OCI-LY1 (cell line): ENCODE measurements around the gene OR10D3.

ENCODE experiments used
- EZH2 ChIP-seq: fragments of 200-600 bp; sonication (generic), shearing (Covaris generic); IDR thresholded peaks from 2 replicates; pipeline ENCODE4 v1.8.0; 2017; ENCODE audit warnings: borderline replicate concordance, mixed run types, mild to moderate bottlenecking, antibody characterized with exemption, low read length, moderate library complexity, mixed read lengths
- TF ChIP-seq, protein P1 (sequence below): fragments of 200-600 bp; sonication (generic), shearing (Covaris generic); IDR thresholded peaks from 2 replicates; pipeline ENCODE4 v1.5.1; 2017; ENCODE audit warnings: mild to moderate bottlenecking, antibody characterized with exemption, low read length, moderate library complexity, mixed read lengths

- TF ChIP-seq, protein P1, sequence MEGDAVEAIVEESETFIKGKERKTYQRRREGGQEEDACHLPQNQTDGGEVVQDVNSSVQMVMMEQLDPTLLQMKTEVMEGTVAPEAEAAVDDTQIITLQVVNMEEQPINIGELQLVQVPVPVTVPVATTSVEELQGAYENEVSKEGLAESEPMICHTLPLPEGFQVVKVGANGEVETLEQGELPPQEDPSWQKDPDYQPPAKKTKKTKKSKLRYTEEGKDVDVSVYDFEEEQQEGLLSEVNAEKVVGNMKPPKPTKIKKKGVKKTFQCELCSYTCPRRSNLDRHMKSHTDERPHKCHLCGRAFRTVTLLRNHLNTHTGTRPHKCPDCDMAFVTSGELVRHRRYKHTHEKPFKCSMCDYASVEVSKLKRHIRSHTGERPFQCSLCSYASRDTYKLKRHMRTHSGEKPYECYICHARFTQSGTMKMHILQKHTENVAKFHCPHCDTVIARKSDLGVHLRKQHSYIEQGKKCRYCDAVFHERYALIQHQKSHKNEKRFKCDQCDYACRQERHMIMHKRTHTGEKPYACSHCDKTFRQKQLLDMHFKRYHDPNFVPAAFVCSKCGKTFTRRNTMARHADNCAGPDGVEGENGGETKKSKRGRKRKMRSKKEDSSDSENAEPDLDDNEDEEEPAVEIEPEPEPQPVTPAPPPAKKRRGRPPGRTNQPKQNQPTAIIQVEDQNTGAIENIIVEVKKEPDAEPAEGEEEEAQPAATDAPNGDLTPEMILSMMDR: no peak
- no peak for TF ChIP-seq EZH2
These were observed 11.0 kb upstream of the OR10D3 start for GRCh38 chr11:124172101-124172500.
